ENCODE results near the gene LEP. TPM values are rescaled to one million over a fixed set of nuclear protein-coding genes. Genes with fewer than 3 reads are reported as not detected.

Gene LEP
- total and polyA plus RNA-seq, 4 donors, result 0.02 TPM; not detected in 3

DNA sequence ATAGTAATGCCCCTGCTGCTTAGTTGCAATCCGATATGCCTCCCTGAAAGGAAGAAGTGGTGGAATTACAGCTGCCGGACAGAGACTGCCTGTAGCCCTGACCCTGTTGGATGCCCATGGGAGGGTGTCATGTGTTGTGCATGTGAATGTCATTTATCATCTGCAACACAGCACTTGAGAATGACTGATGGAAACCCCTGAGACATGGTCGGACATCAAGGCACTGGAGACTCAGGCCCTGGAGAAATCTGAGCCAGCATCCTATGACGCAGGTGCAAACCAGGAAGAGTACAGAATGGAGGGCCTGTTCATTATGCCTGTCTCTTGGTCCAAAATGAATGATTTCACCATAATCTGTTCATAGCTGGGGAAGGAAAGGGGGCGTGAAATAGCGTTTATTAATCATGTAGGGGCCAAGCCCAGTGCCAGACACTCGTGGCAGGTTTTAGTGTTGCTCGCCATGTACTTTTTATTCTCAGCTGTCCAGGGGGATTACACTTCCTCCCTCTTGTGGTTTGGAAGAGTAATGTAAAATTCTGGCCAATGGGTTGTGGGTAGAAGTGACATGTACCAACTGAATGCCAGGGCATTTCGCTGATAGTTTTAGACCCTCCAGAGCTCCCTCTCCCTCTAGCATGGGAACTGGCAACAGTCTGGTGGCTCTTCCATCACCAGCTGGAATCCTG is 23.0 kb upstream of the LEP start:
- DNase-seq (ENCODE audit: low spot score), result no peak
- Histone ChIP-seq H3K27ac (ENCODE audit: low read depth in 1 of 2, low read length in 2 of 2) (no peak overlapping the region), H3K27me3 (ENCODE audit: control insufficient read depth in 4 of 4, insufficient read depth in 4 of 4, low read length in 3 of 4) (peaks cover 0 to 6% (median 0%) of the 10 kb centered on the region in 4 donors), H3K36me3 (ENCODE audit: control insufficient read depth in 4 of 4, insufficient read depth in 3 of 4, low read depth in 1 of 4, low read length in 3 of 4) (no peaks in the 10 kb centered on the region), H3K4me1 (ENCODE audit: control insufficient read depth in 4 of 4, insufficient read depth in 4 of 4, low read length in 3 of 4) (no peaks in the 10 kb centered on the region), H3K9ac (ENCODE audit: low read depth in 1 of 2, low read length in 2 of 2) (no peak overlapping the region), H3K9me3 (ENCODE audit: control insufficient read depth in 4 of 4, low read length in 3 of 4) (no peaks in the 10 kb centered on the region), H3K4me3 (ENCODE audit: low read depth in 1 of 3, low read length in 3 of 3) (no peak overlapping the region)
- TF ChIP-seq, protein P1, sequence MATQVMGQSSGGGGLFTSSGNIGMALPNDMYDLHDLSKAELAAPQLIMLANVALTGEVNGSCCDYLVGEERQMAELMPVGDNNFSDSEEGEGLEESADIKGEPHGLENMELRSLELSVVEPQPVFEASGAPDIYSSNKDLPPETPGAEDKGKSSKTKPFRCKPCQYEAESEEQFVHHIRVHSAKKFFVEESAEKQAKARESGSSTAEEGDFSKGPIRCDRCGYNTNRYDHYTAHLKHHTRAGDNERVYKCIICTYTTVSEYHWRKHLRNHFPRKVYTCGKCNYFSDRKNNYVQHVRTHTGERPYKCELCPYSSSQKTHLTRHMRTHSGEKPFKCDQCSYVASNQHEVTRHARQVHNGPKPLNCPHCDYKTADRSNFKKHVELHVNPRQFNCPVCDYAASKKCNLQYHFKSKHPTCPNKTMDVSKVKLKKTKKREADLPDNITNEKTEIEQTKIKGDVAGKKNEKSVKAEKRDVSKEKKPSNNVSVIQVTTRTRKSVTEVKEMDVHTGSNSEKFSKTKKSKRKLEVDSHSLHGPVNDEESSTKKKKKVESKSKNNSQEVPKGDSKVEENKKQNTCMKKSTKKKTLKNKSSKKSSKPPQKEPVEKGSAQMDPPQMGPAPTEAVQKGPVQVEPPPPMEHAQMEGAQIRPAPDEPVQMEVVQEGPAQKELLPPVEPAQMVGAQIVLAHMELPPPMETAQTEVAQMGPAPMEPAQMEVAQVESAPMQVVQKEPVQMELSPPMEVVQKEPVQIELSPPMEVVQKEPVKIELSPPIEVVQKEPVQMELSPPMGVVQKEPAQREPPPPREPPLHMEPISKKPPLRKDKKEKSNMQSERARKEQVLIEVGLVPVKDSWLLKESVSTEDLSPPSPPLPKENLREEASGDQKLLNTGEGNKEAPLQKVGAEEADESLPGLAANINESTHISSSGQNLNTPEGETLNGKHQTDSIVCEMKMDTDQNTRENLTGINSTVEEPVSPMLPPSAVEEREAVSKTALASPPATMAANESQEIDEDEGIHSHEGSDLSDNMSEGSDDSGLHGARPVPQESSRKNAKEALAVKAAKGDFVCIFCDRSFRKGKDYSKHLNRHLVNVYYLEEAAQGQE (IDR thresholded peaks at IDR 0.05), result no peak
- TF ChIP-seq RAD21 (IDR thresholded peaks at IDR 0.05) (no peak), SP1 (IDR thresholded peaks at IDR 0.05) (no peak), HNF4G (IDR thresholded peaks at IDR 0.05) (no peak), RXRA (IDR thresholded peaks at IDR 0.05) (no peak), FOXA1 (IDR thresholded peaks at IDR 0.05) (no peak)
- 76% methylated on average over 9 of the region's 9 CpGs for WGBS

DNA sequence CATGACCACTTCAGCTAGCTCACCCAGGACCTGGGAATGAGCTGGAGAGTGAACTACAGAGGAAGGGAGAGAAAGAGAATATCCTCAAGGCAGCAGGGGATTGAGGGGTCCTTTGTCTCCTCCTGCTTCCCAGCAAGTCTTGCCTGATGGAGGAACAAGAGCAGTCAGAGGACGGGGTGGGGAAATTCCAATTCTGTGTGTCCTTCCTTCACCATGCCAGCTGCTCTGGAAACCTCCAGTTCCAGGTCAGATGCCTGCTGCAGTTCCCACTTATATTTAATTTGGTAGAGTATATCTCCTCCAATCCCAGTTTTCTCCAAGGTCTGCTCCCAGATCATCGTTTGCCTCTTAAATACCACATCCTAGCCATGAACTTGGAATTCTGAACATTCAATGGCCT is 21.4 kb upstream of the LEP start:
- DNase-seq (ENCODE audit: low spot score), result no peak
- Histone ChIP-seq H3K9ac (ENCODE audit: low read depth in 1 of 2, low read length in 2 of 2) (no peak overlapping the region), H3K36me3 (ENCODE audit: control insufficient read depth in 4 of 4, insufficient read depth in 3 of 4, low read depth in 1 of 4, low read length in 3 of 4) (no peaks in the 10 kb centered on the region), H3K4me1 (ENCODE audit: control insufficient read depth in 4 of 4, insufficient read depth in 4 of 4, low read length in 3 of 4) (no peaks in the 10 kb centered on the region), H3K9me3 (ENCODE audit: control insufficient read depth in 4 of 4, low read length in 3 of 4) (no peaks in the 10 kb centered on the region), H3K4me3 (ENCODE audit: low read depth in 1 of 3, low read length in 3 of 3) (no peak overlapping the region), H3K27me3 (ENCODE audit: control insufficient read depth in 4 of 4, insufficient read depth in 4 of 4, low read length in 3 of 4) (peaks cover 0 to 6% (median 0%) of the 10 kb centered on the region in 4 donors), H3K27ac (ENCODE audit: low read depth in 1 of 2, low read length in 2 of 2) (no peak overlapping the region)
- TF ChIP-seq FOXA1 (IDR thresholded peaks at IDR 0.05), result no peak
- TF ChIP-seq, protein P2, sequence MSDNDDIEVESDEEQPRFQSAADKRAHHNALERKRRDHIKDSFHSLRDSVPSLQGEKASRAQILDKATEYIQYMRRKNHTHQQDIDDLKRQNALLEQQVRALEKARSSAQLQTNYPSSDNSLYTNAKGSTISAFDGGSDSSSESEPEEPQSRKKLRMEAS (IDR thresholded peaks at IDR 0.05), result no peak
- TF ChIP-seq, protein P3, sequence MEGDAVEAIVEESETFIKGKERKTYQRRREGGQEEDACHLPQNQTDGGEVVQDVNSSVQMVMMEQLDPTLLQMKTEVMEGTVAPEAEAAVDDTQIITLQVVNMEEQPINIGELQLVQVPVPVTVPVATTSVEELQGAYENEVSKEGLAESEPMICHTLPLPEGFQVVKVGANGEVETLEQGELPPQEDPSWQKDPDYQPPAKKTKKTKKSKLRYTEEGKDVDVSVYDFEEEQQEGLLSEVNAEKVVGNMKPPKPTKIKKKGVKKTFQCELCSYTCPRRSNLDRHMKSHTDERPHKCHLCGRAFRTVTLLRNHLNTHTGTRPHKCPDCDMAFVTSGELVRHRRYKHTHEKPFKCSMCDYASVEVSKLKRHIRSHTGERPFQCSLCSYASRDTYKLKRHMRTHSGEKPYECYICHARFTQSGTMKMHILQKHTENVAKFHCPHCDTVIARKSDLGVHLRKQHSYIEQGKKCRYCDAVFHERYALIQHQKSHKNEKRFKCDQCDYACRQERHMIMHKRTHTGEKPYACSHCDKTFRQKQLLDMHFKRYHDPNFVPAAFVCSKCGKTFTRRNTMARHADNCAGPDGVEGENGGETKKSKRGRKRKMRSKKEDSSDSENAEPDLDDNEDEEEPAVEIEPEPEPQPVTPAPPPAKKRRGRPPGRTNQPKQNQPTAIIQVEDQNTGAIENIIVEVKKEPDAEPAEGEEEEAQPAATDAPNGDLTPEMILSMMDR (IDR thresholded peaks at IDR 0.05; ENCODE audit: low read depth, low read length, missing input control), result no peak
- TF ChIP-seq HNF4A (conservative IDR thresholded peaks at IDR 0.05), result no peak
- TF ChIP-seq YY1 (IDR thresholded peaks at IDR 0.05), result no peak
- no peak for TF ChIP-seq GABPA (IDR thresholded peaks at IDR 0.05 in 1 of 2, conservative IDR thresholded peaks at IDR 0.05 in 1 of 2)
- no peak for TF ChIP-seq JUND (IDR thresholded peaks at IDR 0.05)
- TF ChIP-seq, protein P1 (IDR thresholded peaks at IDR 0.05), result no peak
- TF ChIP-seq SP1 (IDR thresholded peaks at IDR 0.05), result no peak
- TF ChIP-seq TAF1 (conservative IDR thresholded peaks at IDR 0.05), result no peak
- TF ChIP-seq NR2F2 (IDR thresholded peaks at IDR 0.05), result no peak
- TF ChIP-seq, protein P4, sequence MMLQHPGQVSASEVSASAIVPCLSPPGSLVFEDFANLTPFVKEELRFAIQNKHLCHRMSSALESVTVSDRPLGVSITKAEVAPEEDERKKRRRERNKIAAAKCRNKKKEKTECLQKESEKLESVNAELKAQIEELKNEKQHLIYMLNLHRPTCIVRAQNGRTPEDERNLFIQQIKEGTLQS (IDR thresholded peaks at IDR 0.05), result no peak
- TF ChIP-seq RXRA (IDR thresholded peaks at IDR 0.05), result no peak
- WGBS, result 74% methylated on average over 2 of the region's 2 CpGs

Measured in liver (tissue), 9 donors.